Measurements from ENCODE around the gene CFAP251. TPM values are rescaled to one million over a fixed set of nuclear protein-coding genes. Genes with fewer than 3 reads are reported as not detected.
"Not testable (repeated sequence)": the region's sequence is repeated elsewhere in the genome, so short reads cannot be mapped to it uniquely, and the experiment has no call there.

CFAP251 gene
- total RNA-seq, 2 donors from 2014 or later: 0.55 to 4.5 TPM

- Histone ChIP-seq H3K9me3 (no peaks in the 10 kb centered on the region), H3K27me3 (replicated peaks; ENCODE audit: insufficient read depth) (no peaks in the 10 kb centered on the region), H3K4me3 (peak within 1 kb of the TSS; percentile 68 to 82), H3K4me1 (replicated peaks) (peaks cover 11% of the 10 kb centered on the region), H3K27ac (peak within 1 kb of the TSS; percentile 94 to 95), H3K36me3 (no peaks in the 10 kb centered on the region)
- WGBS: under 1% methylated on average over 41 of the region's 67 CpGs
- intact Hi-C loops (cut with DNase I): loop anchor here (2.0 to 5.0 kb wide), 3 partner anchors 76 to 191 kb away; no protein-coding TSS in a partner anchor
- peak; percentile 95 for DNase-seq (ENCODE audit: low spot score)
- peak; percentile 75 for TF ChIP-seq POLR2A (IDR thresholded peaks at IDR 0.05)
- peak; percentile 97 for TF ChIP-seq POLR2AphosphoS5 (IDR thresholded peaks at IDR 0.05)
- TF ChIP-seq CTCF (IDR thresholded peaks at IDR 0.05): peak; percentile 43 to 78 (median 59)
Observed at GRCh38 chr12:121888478-121889273, 29.7 kb upstream of the CFAP251 start, which contains the start of gene PSMD9. Gene PSMD9 (plus strand): TSS chr12:121888790. CDS start chr12:121888857, 67 bp downstream.

GRCh38 chr12:121889274-121889624 is 29.1 kb upstream of the CFAP251 start:
- Histone ChIP-seq H3K27me3 (replicated peaks; ENCODE audit: insufficient read depth) (no peaks in the 10 kb centered on the region), H3K9me3 (no peaks in the 10 kb centered on the region), H3K4me3 (peak overlapping the region; percentile 68 to 82), H3K27ac (peak overlapping the region; percentile 94 to 95), H3K4me1 (replicated peaks) (peaks cover 15% of the 10 kb centered on the region), H3K36me3 (no peaks in the 10 kb centered on the region)
- WGBS: under 1% methylated on average over 7 of the region's 7 CpGs
- TF ChIP-seq POLR2AphosphoS5 (IDR thresholded peaks at IDR 0.05) (no peak), CTCF (IDR thresholded peaks at IDR 0.05) (no peak), POLR2A (IDR thresholded peaks at IDR 0.05) (no peak)
- DNase-seq (ENCODE audit: low spot score): no peak
- intact Hi-C loops (cut with DNase I): loop anchor here (2.0 to 5.0 kb wide), 3 partner anchors 77 to 192 kb away; no protein-coding TSS in a partner anchor

- H3K27ac ChIP-seq: not testable (repeated sequence)
Observed at GRCh38 chr12:121889661-121890060, 28.7 kb upstream of the CFAP251 start.

GRCh38 chr12:121892673-121893561 is 25.5 kb upstream of the CFAP251 start:
- H3K4me1 ChIP-seq (replicated peaks): peaks cover 15% of the 10 kb centered on the region
- TF ChIP-seq POLR2A (IDR thresholded peaks at IDR 0.05): no peak
- TF ChIP-seq POLR2AphosphoS5 (IDR thresholded peaks at IDR 0.05): no peak
- no peak for TF ChIP-seq CTCF (IDR thresholded peaks at IDR 0.05)
- 80% methylated on average over 13 of the region's 13 CpGs for WGBS
- intact Hi-C loops (cut with DNase I): no loop called here
- no peak overlapping the region for H3K4me3 ChIP-seq
- no peaks in the 10 kb centered on the region for H3K36me3 ChIP-seq
- no peaks in the 10 kb centered on the region for H3K9me3 ChIP-seq
- no peaks in the 10 kb centered on the region for H3K27me3 ChIP-seq (replicated peaks; ENCODE audit: insufficient read depth)
- no peak for DNase-seq (ENCODE audit: low spot score)
- H3K27ac ChIP-seq: no peak overlapping the region

More at GRCh38 chr12:121889661-121890060, 28.7 kb upstream of the CFAP251 start:
- not testable (repeated sequence) for DNase-seq (ENCODE audit: low spot score); H3K36me3 ChIP-seq; H3K27me3 ChIP-seq (replicated peaks; ENCODE audit: insufficient read depth); H3K9me3 ChIP-seq
- Histone ChIP-seq H3K4me1 (replicated peaks) (peaks cover 15% of the 10 kb centered on the region), H3K4me3 (peak overlapping the region; percentile 68 to 82)
- WGBS: 51% methylated on average over 6 of the region's 6 CpGs
- intact Hi-C loops (cut with DNase I): loop anchor here (2.0 to 5.0 kb wide), 3 partner anchors 77 to 192 kb away; no protein-coding TSS in a partner anchor

- H3K36me3 ChIP-seq: no peaks in the 10 kb centered on the region
- H3K4me1 ChIP-seq (replicated peaks): peaks cover 15% of the 10 kb centered on the region
- intact Hi-C loops (cut with DNase I): no loop called here
- H3K9me3 ChIP-seq: no peaks in the 10 kb centered on the region
- peak; percentile 57 for DNase-seq (ENCODE audit: low spot score)
- H3K27me3 ChIP-seq (replicated peaks; ENCODE audit: insufficient read depth): no peaks in the 10 kb centered on the region
- peak; percentile 71 for TF ChIP-seq POLR2AphosphoS5 (IDR thresholded peaks at IDR 0.05)
- no peak for TF ChIP-seq POLR2A (IDR thresholded peaks at IDR 0.05)
- H3K27ac ChIP-seq: peak overlapping the region; percentile 45 to 60
- 14% methylated on average over 1 of the region's 1 CpG for WGBS
- H3K4me3 ChIP-seq: no peak overlapping the region
Observed at GRCh38 chr12:121893961-121894460, 24.4 kb upstream of the CFAP251 start.

Data from prostate gland (tissue), 2 donors.